HG03521 (cell line): ENCODE results near the gene TMA7B.

Experiments
- ATAC-seq: cut with Tn5 transposase; IDR thresholded peaks from one replicate; pipeline ENCODE4 v1.9.1; 2021; ENCODE audit warnings: mild to moderate bottlenecking, moderate library complexity; ENCODE audit not compliant: unreplicated experiment

The TMA7B gene

DNA sequence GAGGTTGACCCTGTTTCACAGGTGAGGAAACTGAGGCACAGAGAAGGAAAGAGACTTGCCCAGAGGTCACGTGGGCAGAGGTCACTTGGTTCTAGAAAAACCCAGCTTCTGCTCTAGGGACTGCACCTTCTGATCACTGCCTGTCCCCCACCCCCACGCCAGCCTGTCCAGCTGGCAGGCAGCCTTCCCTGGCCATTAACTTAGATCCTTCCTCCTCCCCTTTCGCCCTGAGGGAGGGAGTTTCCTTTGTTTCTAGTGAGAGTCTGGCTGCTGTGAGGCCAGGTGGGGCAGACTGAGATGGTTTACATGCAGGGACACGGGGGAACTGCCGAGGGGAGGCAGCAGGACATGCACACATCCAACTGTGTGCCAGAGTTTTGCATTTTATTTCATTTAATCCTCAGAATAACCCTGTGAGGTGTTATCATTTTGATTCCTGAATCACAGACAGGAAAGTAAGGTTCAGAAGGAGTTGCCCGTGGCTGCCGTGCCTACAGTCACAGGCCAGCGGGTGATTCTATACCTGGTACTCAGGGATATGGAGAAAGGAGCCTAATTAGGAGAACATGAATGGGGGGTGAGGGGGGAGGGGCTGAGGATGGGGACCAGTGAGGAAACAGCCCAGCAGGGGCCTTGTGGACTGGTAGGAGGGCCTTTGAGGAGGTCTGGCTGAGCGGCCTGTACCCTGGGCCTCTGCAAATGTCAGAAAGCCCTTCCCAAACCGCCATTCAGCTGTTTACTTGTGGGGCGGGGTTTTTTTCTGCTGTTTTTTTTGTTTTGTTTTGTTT, 37.9 kb downstream of the TMA7B start:
- ATAC-seq = no peak

DNA sequence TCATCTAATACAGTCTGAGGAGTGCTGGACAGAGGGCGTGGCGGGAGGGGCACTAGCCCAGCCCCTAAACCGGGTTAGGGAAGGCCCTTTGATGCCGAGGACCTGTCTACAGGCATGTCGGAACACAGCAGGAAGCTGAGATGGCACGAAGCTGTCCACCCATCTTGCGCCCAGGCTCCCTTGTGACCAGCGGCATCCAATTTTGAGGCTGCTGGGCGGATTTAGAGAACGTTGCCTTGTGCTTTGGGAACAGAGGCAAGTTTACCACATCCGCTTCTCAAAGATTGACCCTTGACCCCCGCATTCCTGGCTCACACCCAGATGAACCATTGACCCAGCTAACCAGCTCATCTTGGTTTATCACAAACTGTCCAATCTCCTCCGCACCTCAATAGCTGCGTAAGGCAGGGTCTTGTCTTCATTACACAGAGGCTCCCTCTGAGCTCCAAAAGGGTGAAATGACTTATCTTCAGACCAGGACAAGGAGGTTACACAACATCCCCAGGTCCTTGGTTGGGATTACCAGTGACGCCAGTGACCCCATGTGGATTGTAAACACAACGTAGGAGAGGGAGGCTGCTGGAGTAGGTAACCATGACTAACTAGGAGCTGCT, 39.1 kb downstream of the TMA7B start:
- ATAC-seq = no peak

GRCh38 chr22:40000171-40000570, 40.0 kb downstream of the TMA7B start:
- ATAC-seq = no peak

DNA sequence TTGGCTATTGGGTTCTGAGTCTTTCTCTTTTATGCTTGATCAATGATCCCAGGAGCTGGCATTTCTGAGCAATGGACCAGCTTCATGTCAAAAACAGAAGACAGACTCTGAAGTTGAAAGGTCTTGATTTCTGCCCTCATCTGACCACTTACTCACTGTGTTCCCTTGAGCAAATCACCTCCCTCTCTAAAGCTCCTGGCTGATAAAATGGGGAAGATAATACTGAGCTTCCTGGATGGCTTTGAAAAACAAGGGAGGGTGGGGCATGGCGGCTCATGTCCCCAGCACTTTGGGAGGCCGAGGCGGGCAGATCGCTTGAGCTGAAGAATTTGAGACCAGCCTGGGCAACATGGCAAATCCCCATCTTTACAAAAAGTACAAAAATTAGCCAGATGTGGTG, 40.9 kb downstream of the TMA7B start:
- ATAC-seq = no peak

DNA sequence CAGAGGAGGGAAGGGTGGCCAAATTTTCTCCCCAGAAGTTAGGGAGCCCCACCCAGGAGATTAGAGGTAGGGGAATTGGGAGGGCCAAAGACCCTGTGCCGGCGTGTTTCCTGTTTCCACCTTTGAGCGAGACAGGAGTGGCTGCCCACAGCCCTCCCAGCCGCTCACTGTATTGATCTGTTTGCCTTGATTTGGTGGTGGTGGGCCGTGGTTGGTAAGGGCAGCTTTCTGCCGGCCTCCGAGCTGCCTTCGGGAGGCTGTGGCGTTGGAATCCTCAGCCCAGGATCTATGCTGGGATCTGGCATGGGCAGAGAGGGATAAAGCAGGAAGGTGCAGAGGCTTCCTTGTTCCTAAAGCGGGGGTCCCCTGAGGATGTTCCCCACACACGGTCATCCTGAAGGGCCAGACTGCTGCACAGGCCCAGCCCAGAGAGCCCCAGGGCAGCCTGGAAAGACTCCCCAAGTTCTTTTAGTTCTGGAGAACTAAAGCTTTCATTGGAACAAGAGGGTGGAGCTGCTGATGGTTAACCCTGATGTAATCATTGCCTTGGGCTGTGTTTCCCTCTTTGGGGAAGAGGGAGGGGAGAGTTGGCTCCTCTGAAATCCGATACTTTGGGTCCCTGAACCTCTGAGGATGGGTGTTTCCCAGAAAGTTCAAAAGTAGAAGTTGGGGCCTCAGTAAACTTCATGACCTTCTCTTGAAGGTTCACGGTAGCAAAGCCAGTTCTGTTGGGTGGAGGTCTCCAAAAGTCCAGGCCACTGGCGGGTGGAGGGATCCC, 41.8 kb downstream of the TMA7B start:
- ATAC-seq = no peak

DNA sequence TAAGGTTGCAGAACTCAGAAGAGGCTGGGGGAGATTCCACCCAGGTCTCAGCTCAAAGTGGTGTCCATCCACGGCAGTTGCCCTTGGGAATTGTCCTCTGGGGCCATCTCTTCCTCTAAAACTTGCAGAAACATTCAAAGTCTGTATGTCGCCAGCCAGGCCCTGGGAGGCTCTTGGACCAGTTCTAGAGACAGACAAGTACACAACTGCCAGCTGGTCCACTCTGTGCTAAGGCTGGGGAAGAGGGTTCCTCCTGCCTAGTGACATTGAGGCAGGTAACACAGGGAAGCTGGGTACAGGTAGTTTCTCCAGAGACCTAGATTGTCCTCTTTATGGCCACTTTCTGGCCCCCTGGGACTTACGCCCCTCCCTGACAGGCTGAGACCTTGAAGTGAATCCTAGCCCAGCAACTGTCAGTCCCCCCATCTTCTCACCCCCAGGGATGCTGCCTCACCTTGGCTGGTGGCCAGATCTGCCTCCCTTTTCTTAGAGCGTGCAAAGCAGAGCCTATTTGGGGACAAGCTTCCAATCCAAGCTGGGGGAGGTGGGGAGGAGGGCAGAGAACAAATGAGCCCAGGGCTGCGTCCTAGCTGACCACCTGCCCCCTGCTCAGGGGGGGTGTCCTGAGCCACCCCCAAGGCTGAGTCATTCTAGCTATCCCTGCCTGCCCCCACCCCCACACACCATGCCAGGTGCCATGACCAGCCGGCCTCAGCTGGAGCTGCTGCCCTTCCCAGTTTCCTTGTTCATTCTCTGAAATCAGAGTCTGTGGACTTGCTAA, 42.9 kb downstream of the TMA7B start:
- no peak for ATAC-seq

GRCh38 chr22:40004836-40005235, 44.6 kb downstream of the TMA7B start:
- ATAC-seq = no peak

GRCh38 chr22:40006641-40007040, 46.4 kb downstream of the TMA7B start:
- ATAC-seq = no peak

DNA sequence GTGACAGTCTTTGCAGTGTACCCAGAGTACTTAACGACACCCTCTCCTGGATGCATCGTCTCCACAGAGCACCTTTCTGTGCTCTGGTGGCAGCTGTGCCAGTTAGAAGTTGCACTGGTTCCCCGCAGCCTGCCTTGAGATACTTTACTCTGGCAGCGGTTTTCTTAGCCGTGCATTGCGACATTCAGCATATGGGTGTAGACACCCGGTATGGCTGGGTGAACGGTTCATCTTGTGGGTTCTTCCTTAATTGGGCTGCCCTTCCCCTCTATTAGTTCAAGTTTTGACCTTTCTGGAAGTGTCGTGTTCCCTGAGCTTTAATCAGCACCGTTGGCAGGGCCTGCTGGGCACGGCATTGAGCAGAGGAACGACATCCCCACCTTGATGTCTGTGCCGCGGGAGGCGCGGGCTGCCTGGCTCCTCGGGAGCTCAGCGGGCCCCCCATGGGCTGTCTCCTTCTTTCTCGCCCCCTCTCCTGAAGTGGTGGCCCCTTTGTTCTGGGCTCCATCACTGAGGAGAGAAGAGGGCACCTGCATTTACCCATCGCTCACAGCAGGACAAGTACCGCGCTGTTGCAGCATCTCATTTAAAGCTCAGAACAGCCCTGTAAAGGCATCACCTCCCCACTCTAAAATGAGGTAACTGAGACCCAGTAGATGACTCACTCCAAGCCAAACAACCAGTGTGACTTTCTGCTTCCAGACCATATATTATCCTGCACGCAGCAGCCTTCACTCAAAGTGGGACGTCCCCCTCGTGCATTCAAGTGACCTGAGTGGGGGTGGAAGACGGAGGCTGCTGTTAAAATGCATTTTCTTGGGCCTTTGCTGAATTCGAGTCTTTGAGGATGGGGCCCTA, 47.9 kb downstream of the TMA7B start:
- no peak for ATAC-seq

GRCh38 chr22:40008726-40009291, 48.6 kb downstream of the TMA7B start:
- ATAC-seq = no peak

DNA sequence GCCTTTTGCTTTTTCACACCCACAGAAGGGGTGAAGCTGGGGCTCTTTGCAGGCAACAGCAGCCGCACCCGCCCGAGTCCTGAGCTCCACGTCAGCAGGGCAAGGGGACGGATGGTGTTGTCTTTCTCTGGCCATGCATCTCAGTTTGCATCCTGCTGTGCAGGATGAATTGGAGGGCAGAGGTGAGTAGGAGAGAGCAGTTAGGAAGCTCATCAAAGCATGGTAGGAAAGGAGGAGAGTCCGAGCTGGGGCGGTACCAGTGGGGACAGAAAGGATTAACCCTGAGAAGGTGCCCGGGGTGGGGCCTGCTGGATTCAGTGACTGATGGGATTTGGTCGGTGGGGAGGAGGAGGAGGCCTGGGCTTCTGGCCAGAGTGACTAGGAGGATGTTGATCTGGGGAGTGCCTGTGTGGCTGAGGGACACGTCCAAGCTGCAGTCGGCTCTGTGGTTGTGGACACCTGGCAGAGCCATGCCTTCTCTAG, 49.1 kb downstream of the TMA7B start:
- no peak for ATAC-seq

DNA sequence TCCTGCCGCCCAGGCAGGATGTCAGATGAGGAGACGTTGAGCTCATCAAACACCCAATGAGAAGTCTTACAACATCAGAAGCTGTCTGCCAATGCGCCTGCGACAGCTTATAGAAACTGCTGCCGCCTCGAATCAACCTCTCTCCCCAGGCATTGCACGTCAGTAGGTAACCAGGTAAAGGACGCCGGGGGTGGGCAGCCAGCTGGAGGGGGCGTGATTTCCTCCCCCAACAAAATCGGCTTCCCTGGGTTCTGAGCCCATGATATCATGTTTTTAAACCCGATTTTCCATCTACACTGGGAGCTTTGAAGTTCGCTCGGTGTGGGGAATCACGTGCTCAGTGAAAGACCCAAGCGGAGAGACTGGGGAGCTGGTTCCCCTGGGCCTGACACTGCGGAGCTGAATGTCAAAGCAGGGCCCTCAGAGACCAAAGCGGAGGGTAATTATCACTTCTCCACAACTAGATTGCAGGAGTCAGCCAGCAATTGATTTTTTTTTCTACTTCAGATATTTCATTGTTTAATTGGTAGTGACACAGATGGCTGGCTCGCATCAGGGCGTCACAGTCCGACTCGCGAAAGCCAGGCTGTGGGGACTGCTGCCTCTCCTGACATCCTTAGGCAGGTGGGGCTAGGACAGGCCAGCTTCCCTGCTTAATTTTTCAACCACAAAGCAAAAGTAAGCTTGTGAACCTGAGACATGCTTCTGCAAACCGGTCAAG, 49.9 kb downstream of the TMA7B start:
- ATAC-seq = no peak

GRCh38 chr22:40010746-40011145, 50.5 kb downstream of the TMA7B start:
- no peak for ATAC-seq
